HuH-7 (cell line): ENCODE data around the gene EXO1.
"Not testable (repeated sequence)": the region's sequence is repeated elsewhere in the genome, so short reads cannot be mapped to it uniquely, and the experiment has no call there.

Experiments used
- DNase-seq: peaks from one replicate; pipeline ENCODE4 v3.0.0; 2011; ENCODE audit warnings: low spot score

The EXO1 gene

DNA sequence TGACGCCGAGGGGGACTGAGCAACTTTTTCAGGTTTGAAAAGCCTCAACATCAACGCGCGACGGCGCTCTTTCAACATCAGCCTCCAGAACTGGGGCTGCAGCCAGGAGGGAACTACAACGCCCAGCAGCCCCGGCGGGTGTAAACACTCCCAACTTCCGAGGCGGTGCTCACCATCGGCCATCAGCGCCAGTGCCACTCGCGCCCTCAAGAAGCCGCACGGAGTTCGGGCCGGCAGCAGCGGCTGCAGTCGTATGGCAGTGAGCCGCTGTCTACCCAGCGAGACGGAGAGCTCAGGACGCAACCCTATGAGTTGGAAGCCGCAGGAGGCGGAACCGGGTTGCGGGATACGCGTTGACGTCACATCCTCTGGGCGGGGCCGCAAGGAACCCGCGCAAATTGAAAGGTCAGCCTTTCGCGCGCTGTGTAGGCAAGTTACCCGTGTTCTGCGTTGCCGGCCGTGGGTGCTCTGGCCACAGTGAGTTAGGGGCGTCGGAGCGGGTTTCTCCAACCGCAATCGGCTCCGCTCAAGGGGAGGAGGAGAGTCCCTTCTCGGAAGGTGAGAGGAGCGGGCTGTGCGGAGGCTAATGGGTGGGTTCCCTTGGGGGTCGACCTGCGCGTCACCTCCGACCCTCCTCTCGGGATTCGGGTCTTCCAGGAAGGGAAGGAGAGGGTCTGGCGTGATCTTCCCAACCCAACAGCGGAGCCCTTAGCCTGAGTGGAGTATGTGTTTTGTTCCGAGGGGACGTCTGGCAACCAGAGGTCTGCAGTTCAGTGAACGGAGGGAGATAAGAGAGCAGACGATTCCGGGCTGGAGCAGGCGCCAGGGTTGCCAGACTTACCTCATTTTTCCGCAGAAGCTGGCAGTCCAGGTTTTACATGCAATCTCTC, at the start of gene EXO1:
EXO1 (plus strand) TSS at position 409 of the 890 bp plus-strand sequence. CDS start 2,222 bp downstream, outside the sequence.
- DNase-seq = peak; percentile 84

DNA sequence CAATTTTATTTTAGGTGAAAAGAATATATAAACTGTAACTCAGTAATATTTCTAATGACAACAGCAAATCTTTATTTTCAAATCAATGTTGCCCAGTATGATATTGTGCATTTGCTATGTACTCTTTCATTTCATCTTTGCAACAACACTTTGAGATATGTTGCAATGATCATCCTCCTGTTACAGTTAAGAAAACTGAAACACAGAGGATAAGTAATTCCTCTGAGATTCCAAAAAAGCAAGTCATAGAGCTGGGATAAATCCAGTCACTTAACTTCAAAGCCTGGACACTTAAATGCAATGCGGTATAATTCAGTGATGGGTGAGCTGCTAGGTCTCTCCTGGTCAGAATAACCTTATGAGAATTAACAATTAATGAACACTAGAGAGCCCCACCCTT, 48.6 kb upstream of the EXO1 start:
- no peak for DNase-seq

- no peak for DNase-seq
These were observed 47.4 kb upstream of the EXO1 start for GRCh38 chr1:241800640-241801039.

DNA sequence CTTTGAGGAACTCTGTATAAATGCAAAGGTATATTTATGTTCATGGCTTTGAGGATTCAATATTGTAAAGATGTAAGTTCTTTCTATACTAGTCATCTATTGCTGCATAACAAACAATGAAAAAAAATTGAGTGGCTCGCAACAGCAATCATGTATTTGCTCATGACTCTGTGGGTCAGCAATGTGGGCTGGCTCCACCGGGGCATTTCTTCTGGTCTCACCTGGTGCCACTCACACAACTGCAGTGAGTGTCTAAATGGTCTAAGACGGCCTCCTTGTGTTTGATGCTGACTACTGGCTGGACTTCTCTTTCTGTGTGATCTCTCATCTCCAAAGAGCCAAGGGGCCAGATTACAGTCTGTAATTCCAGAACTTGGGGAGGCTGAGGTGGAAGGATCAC, 45.1 kb upstream of the EXO1 start:
- DNase-seq = no peak

DNA sequence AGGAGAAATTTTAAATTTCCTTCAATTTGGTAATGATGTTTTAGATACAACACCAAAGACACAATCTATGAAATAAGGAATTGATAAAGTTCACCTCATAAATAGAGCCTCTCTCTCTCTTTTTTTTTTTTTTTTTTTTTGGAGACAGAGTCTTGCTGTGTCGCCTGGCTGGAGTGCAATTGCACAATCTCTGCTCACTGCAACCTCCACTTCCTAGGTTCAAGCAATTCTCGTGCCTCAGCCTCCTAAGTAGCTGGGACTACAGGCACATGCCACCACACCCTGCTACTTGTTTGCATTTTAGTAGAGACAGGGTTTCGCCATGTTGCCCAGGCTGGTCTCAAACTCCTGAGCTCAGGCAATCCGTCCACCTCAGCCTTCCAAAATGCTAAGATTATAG, 43.3 kb upstream of the EXO1 start:
- DNase-seq = not testable (repeated sequence)

- no peak for DNase-seq
These were observed 39.7 kb upstream of the EXO1 start for GRCh38 chr1:241808265-241808664.

DNA sequence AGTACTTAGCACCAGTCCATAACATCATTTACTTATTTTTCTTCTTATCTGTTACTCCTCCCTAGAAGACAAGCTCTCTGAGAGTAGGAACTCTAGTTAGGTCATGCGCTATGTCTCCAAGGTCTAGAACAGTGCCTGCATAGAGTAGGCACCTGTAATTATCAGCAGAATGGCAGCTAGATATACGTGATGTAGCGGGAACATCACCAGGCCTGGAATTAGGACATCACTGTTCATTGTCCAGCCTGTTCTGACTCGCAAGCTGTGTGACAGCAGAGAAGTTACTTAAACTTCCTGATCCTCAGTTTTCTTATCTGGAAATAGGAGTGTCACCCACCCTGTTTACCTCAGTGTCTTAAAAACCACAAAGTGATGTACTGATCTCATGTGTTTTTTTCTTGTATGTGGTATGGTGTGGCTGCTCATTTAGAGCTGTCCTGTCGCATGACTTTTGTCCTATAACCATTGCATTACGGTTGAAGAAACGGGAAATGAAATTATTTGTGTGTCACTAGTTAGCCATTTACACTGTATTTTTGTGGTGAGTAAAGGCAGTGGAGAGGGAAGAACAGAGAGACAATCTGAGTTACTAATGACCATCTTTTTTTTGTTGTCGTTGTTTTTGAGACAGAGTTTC, 37.1 kb upstream of the EXO1 start:
- DNase-seq = no peak

DNA sequence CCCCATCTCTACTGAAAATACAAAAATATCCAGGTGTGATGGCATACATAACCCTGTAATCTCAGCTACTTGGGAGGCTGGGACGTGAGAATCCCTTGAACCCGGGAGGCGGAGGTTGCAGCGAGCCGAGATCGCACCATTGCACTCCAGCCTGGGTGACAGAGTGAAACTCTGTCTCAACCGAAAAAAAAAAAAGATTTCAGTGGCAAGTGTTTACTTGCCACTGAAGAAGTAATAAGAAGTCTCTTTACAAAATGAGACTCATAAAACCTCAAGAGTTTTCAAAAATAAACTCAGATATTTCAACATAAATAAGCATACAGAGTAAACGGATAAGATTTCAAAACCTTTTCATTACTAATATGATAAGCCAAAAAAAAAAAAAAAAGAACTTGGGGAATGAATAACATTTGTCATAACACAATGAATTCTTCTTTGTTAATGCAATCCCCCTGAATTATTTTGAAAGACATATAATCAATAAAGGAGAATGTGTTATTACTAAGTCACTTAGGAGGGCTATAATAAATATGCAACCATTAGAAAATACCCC, 34.2 kb upstream of the EXO1 start:
- no peak for DNase-seq

DNA sequence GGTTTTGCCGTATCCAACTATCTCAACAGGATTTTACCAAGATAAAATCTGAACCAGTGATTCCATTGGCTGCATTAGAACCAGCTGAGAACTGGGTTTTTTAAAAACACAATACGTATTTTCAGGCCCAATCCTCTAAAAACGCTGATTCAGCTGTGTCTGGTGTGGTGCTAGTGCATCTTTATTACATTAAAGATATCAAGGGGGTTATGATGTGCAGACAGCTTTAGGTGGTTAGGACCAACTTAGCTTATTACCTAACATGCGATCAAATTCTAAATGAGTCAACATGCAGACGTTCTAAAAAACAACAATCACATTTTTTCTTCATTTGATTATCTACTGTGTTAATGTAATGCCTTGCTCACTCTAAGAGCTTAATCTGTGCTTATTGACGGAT, 32.0 kb upstream of the EXO1 start:
- DNase-seq = no peak

GRCh38 chr1:241817331-241817792, 30.6 kb upstream of the EXO1 start:
- DNase-seq = no peak

GRCh38 chr1:241817956-241818612, 29.9 kb upstream of the EXO1 start:
- no peak for DNase-seq

DNA sequence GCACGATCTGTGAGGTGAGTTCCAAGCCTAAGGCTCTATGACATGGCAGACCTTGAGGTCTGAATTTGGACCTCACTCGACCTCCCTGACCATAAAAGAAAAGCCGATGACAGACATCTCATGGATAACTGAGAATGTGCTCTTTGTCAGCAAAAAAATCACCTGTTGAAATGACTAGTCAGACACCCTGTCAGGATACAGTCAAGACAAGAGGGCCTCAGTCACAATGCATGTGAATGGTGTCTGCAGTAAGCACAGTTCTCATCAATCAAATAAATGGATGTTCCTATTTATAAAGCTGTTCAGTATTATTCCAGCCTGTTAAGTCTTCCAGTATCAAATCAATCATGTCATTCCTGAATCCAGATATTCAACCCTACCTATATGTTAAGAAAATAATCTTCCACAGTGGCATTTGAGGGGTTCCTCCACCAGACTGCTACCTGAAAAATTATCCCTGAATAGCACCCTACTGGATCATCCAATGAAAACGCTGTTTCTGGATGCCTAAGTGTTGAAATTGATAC, 28.6 kb upstream of the EXO1 start:
- DNase-seq = no peak

- DNase-seq = no peak
These were observed 26.6 kb upstream of the EXO1 start for GRCh38 chr1:241821363-241821762.

GRCh38 chr1:241822846-241823245, 25.2 kb upstream of the EXO1 start:
- DNase-seq = no peak

GRCh38 chr1:241823925-241824324, 24.1 kb upstream of the EXO1 start:
- DNase-seq = no peak

GRCh38 chr1:241825581-241825980, 22.4 kb upstream of the EXO1 start:
- DNase-seq = no peak

GRCh38 chr1:241826613-241827012, 21.4 kb upstream of the EXO1 start:
- DNase-seq = not testable (repeated sequence)

GRCh38 chr1:241827264-241827663, 20.7 kb upstream of the EXO1 start:
- no peak for DNase-seq

GRCh38 chr1:241828463-241829021, 19.5 kb upstream of the EXO1 start:
- no peak for DNase-seq

- no peak for DNase-seq
These were observed 18.5 kb upstream of the EXO1 start for GRCh38 chr1:241829468-241829867.

- DNase-seq = no peak
These were observed 13.1 kb upstream of the EXO1 start for GRCh38 chr1:241834733-241835377.
